Mucosa of stomach (tissue), 1 donor: Measurements from ENCODE around the gene MEP1B.
"Not testable (repeated sequence)": the region's sequence is repeated elsewhere in the genome, so short reads cannot be mapped to it uniquely, and the experiment has no call there.

Source experiments
- H3K27me3 ChIP-seq: one replicate; pipeline ENCODE4 v1.7.0; 2013; ENCODE audit warnings: mild to moderate bottlenecking, low read length; ENCODE audit not compliant: control insufficient read depth, insufficient read depth
- H3K36me3 ChIP-seq: one replicate; pipeline ENCODE4 v1.7.0; 2013; ENCODE audit warnings: low read length; ENCODE audit not compliant: control insufficient read depth, insufficient read depth
- H3K4me1 ChIP-seq: one replicate; pipeline ENCODE4 v1.7.0; 2013; ENCODE audit warnings: mild to moderate bottlenecking, low read length; ENCODE audit not compliant: control insufficient read depth, insufficient read depth
- H3K4me3 ChIP-seq: one replicate; pipeline ENCODE4 v1.7.0; 2013; ENCODE audit warnings: low read length
- H3K9ac ChIP-seq: one replicate; pipeline ENCODE4 v1.7.0; 2013; ENCODE audit warnings: mild to moderate bottlenecking, low read length, moderate library complexity
- H3K9me3 ChIP-seq: one replicate; pipeline ENCODE4 v1.7.0; 2013; ENCODE audit warnings: mild to moderate bottlenecking, low read length, moderate library complexity; ENCODE audit not compliant: control insufficient read depth
- donor health status: Pancreatic carcinoma.

The MEP1B gene

DNA sequence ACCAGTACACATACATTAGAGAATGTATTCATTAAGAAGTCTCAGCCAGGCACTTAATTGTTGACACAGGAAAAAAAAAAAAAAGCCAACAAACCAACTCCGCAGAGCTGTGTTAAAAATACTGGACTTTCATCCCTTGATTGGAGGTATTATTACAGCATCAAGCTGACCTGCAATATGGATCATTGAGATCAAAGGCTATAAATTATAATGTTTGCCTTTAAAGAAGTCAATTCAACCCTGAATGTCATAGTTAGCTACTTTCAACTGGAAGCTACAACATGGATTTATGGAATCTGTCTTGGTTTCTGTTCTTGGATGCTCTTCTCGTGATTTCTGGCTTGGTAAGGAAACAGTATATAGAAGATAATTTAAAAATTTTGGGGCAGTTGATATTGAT, at the start of gene MEP1B:
Gene MEP1B, plus strand, starts transcription at position 250 of the 400 bp plus-strand sequence. Its CDS starts 32 bp downstream, at position 282.
- Histone ChIP-seq H3K4me3 (no peak within 1 kb of the TSS), H3K9me3 (no peaks in the 10 kb centered on the region), H3K9ac (no peak within 1 kb of the TSS), H3K27me3 (no peaks in the 10 kb centered on the region), H3K4me1 (no peaks in the 10 kb centered on the region), H3K36me3 (no peaks in the 10 kb centered on the region)

DNA sequence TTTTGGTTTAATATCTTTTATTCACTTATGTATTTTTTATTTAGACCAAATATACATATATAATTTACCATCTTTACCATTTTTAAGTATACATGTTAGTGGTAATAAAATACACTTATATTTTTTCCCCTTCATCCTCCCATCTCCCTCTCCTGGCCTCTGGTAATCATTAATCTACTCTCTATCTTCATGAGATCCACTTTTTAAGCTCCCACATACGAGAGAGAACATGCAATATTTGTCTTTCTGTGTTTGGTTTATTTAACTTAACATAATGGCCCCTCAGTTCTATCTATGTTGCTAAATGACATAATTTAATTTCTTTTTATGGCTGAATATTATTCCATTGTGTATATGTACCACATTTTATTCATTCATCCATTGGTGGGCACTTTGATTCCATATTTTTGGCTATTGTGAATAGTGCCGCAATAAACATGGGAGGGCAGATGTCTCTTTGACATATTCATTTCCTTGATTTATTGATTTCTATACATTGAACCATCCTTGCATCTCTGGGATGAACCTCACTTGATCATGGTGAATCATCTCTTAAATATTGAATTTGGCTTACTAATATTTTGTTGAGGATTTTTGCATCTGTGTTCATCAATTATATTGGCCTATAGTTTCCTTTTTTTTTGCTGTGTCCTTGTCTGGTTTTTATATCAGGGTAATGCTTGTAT, 41.5 kb upstream of the MEP1B start:
- H3K27me3 ChIP-seq: no peaks in the 10 kb centered on the region
- H3K9me3 ChIP-seq: no peaks in the 10 kb centered on the region
- no peak overlapping the region for H3K9ac ChIP-seq
- no peak overlapping the region for H3K4me3 ChIP-seq
- H3K36me3 ChIP-seq: no peaks in the 10 kb centered on the region
- no peaks in the 10 kb centered on the region for H3K4me1 ChIP-seq

DNA sequence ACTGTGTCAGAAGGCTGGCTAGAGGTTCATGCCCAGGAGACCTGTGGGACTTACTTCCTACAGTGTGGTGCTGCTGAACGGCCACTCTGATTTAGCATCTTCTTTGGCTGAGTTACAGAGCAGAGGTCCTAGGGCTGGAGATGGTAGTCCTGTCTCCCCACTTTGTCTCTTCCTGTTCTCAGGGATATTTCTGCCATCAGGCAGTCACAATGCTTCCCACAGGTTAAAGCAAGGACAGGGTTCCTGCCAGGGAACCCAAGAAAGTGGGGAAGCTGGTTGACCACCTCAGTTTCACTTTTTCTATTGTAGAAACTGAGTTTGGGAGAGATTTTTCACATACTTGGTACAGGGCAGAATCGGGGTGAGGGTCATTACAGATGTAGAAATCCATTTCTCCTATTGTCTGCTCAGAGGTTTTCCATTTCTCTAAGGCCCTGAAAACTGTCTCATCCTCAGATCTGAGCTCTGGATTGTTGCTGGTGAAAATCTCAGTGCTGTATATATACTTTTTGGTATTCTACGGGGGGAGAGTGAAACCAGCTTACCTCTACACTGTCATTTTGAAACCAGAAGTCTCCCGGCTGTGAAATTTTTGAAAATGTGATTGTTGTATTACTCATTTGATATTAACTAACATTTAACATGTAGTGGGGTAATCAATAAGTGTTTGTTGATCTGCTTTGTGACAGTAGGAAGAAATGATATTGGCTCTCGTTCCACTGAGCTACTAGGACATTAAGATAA, 37.0 kb upstream of the MEP1B start:
- Histone ChIP-seq H3K36me3 (no peaks in the 10 kb centered on the region), H3K27me3 (no peaks in the 10 kb centered on the region)

DNA sequence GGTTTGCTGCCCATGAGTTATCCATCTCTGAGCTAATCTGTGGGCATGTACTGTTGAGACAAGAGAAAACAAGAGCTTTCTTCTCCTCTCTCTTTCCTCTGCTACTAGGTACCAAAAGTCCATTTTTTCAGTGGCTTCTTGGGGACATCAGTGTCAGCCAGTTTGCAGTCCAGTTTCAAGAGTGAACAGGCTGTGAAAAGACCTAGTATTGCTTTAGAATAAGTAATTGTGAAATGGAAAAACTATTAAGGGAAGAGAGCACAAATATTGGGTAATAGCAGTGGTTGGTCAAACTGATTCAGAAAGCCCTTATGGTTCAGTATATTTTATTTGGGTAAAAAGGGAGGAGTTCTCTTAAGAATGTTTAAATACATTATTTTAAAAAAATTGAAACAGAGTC, 33.0 kb upstream of the MEP1B start:
- Histone ChIP-seq H3K4me1 (no peaks in the 10 kb centered on the region), H3K9ac (no peak overlapping the region), H3K4me3 (no peak overlapping the region), H3K27me3 (no peaks in the 10 kb centered on the region), H3K36me3 (no peaks in the 10 kb centered on the region), H3K9me3 (no peaks in the 10 kb centered on the region)

More for the DNA sequence above, 37.0 kb upstream of the MEP1B start:
- H3K9me3 ChIP-seq: no peaks in the 10 kb centered on the region
- H3K9ac ChIP-seq: no peak overlapping the region
- H3K4me3 ChIP-seq: no peak overlapping the region
- H3K4me1 ChIP-seq: no peaks in the 10 kb centered on the region

- H3K27me3 ChIP-seq: no peaks in the 10 kb centered on the region
- H3K4me3 ChIP-seq: no peak overlapping the region
- H3K9ac ChIP-seq: no peak overlapping the region
- no peaks in the 10 kb centered on the region for H3K4me1 ChIP-seq
- H3K9me3 ChIP-seq: no peaks in the 10 kb centered on the region
- H3K36me3 ChIP-seq: no peaks in the 10 kb centered on the region
Observed at GRCh38 chr18:32157580-32157979, 32.3 kb upstream of the MEP1B start.

- Histone ChIP-seq H3K9ac (no peak overlapping the region), H3K4me1 (no peaks in the 10 kb centered on the region), H3K27me3 (no peaks in the 10 kb centered on the region), H3K36me3 (no peaks in the 10 kb centered on the region), H3K4me3 (no peak overlapping the region), H3K9me3 (no peaks in the 10 kb centered on the region)
Observed at GRCh38 chr18:32158108-32158624, 31.7 kb upstream of the MEP1B start.

GRCh38 chr18:32158631-32159030, 31.2 kb upstream of the MEP1B start:
- not testable (repeated sequence) for H3K9me3 ChIP-seq, H3K4me3 ChIP-seq, H3K36me3 ChIP-seq, H3K27me3 ChIP-seq, H3K9ac ChIP-seq, H3K4me1 ChIP-seq

GRCh38 chr18:32160547-32160946, 29.3 kb upstream of the MEP1B start:
- no peaks in the 10 kb centered on the region for H3K9me3 ChIP-seq
- H3K27me3 ChIP-seq: no peaks in the 10 kb centered on the region
- H3K4me3 ChIP-seq: no peak overlapping the region
- no peak overlapping the region for H3K9ac ChIP-seq
- no peaks in the 10 kb centered on the region for H3K36me3 ChIP-seq
- no peaks in the 10 kb centered on the region for H3K4me1 ChIP-seq

DNA sequence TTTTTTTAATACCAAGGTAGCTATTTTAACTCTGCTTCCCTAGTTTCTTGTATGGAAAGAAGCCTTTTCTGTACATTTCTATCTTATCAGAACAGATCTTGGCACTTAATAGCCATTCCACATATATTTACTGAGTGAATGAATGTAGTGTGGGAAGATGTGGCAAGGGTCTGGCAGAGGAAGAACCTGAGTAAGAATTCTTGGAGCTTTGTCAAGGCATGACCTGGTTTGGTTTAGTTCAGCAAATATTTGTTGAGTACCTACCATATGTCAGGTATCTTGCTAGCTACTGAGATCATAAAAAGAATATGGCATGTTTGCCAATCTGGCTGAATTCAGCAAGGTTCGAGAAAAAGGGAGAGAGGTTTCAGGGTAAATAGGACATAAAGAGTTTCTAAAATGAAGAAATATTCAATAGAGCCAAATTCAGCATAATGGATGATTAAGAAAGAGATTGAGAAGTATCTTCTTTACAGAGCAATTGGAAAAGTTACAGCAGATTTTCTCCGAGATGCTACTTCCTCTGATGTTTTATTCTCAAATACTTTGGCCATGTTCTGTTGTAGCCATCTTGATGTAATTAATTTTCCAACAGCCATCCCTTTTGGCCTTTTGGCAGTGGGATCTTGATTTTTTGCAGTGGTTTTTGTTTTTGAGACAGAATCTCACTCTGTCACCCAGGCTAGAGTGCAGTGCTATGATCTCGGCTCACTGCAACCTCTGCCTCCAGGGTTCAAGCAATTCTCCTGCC, 21.7 kb upstream of the MEP1B start:
- no peaks in the 10 kb centered on the region for H3K9me3 ChIP-seq
- no peak overlapping the region for H3K9ac ChIP-seq
- no peaks in the 10 kb centered on the region for H3K27me3 ChIP-seq
- H3K4me1 ChIP-seq: no peaks in the 10 kb centered on the region
- no peak overlapping the region for H3K4me3 ChIP-seq
- no peaks in the 10 kb centered on the region for H3K36me3 ChIP-seq

- no peaks in the 10 kb centered on the region for H3K9me3 ChIP-seq
- no peaks in the 10 kb centered on the region for H3K4me1 ChIP-seq
Observed at GRCh38 chr18:32173654-32174053, 16.2 kb upstream of the MEP1B start.

DNA sequence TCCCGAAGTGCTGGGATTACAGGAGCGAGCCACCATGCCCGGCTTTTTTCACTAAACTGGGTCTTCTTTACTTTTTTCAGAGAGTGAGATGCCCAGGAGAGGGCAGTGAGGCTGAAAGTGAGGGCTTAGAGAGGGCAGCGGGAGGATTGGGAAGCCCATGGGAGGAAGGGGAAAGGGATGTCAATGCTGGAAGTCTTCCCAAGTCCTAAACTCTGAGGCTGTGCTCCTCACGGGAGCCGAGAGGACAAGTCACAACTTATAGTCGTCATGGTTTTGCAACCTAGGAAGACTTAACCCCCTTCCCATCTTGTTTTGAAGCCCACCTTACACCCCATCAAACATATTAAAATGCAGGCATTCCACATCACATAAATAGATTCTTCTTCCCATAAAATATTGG, 15.1 kb upstream of the MEP1B start:
- H3K9ac ChIP-seq: no peak overlapping the region
- H3K27me3 ChIP-seq: no peaks in the 10 kb centered on the region

More at GRCh38 chr18:32173654-32174053, 16.2 kb upstream of the MEP1B start:
- no peak overlapping the region for H3K9ac ChIP-seq
- H3K4me3 ChIP-seq: no peak overlapping the region
- H3K27me3 ChIP-seq: no peaks in the 10 kb centered on the region
- H3K36me3 ChIP-seq: no peaks in the 10 kb centered on the region

GRCh38 chr18:32175265-32175664, 14.6 kb upstream of the MEP1B start:
- Histone ChIP-seq H3K9me3 (no peaks in the 10 kb centered on the region), H3K4me1 (no peaks in the 10 kb centered on the region), H3K27me3 (no peaks in the 10 kb centered on the region), H3K36me3 (no peaks in the 10 kb centered on the region), H3K4me3 (no peak overlapping the region), H3K9ac (no peak overlapping the region)

More for the DNA sequence above, 15.1 kb upstream of the MEP1B start:
- Histone ChIP-seq H3K4me1 (no peaks in the 10 kb centered on the region), H3K4me3 (no peak overlapping the region), H3K36me3 (no peaks in the 10 kb centered on the region), H3K9me3 (no peaks in the 10 kb centered on the region)
